ENCODE results near the gene GUCA1A. TPM values are rescaled to one million over a fixed set of nuclear protein-coding genes. Genes with fewer than 3 reads are reported as not detected.
"Not testable (repeated sequence)": the region's sequence is repeated elsewhere in the genome, so short reads cannot be mapped to it uniquely, and the experiment has no call there.

Gene GUCA1A
- polyA plus RNA-seq, 1 donor (not counting 4 experiments of a cell fraction or from before 2014, with no cell fraction given) = not detected

GRCh38 chr6:42200035-42200434 is 26.9 kb downstream of the GUCA1A start:
- no peak for DNase-seq (ENCODE audit: low read depth, low spot score)
- Histone ChIP-seq H3K4me2 (ENCODE audit: control insufficient read depth, extremely low read depth, insufficient read depth, low read depth, low read length) (peak overlapping the region; percentile 3), H3K9me1 (ENCODE audit: control insufficient read depth, extremely low read depth, insufficient read depth, low read length) (no peaks in the 10 kb centered on the region), H3K4me3 (ENCODE audit: control insufficient read depth in 2 of 3, extremely low read depth in 1 of 3, insufficient read depth in 2 of 3, low read depth in 1 of 3, low read length in 3 of 3) (no peak overlapping the region), H3K36me3 (ENCODE audit: control insufficient read depth in 2 of 2, extremely low read depth in 1 of 2, insufficient read depth in 2 of 2, low read length in 2 of 2) (no peaks in the 10 kb centered on the region), H3K4me1 (ENCODE audit: control insufficient read depth, extremely low read depth, insufficient read depth, low read length) (peaks cover 18% of the 10 kb centered on the region), H3K27ac (ENCODE audit: control insufficient read depth, insufficient read depth, low read length) (no peak overlapping the region), H4K20me1 (ENCODE audit: control insufficient read depth, extremely low read depth, insufficient read depth, low read length) (no peaks in the 10 kb centered on the region), H3K27me3 (ENCODE audit: control insufficient read depth, extremely low read depth, insufficient read depth, low read length) (no peaks in the 10 kb centered on the region), H3K79me2 (ENCODE audit: control insufficient read depth, insufficient read depth, low read length) (no peaks in the 10 kb centered on the region), H3K9ac (ENCODE audit: control insufficient read depth, extremely low read depth, insufficient read depth, low read length) (no peak overlapping the region), H3K9me3 (ENCODE audit: control insufficient read depth, low read depth, low read length) (no peaks in the 10 kb centered on the region), H2AFZ (ENCODE audit: control insufficient read depth, low read length) (no peak overlapping the region)
- no peak for TF ChIP-seq CTCF (optimal IDR thresholded peaks at IDR 0.05 in 1 of 3, IDR thresholded peaks at IDR 0.05 in 1 of 3, conservative IDR thresholded peaks at IDR 0.05 in 1 of 3; ENCODE audit: extremely low read depth in 1 of 3, insufficient read depth in 2 of 3, low read length in 3 of 3)
- no peak for TF ChIP-seq EZH2 (IDR thresholded peaks at IDR 0.05; ENCODE audit: low read length)
- dilution Hi-C loops (cut with MboI; ENCODE audit: extremely low pct_ligation_motif_present, low sequenced_read_pairs) = no loop called here
- FAIRE-seq = no peak

DNA sequence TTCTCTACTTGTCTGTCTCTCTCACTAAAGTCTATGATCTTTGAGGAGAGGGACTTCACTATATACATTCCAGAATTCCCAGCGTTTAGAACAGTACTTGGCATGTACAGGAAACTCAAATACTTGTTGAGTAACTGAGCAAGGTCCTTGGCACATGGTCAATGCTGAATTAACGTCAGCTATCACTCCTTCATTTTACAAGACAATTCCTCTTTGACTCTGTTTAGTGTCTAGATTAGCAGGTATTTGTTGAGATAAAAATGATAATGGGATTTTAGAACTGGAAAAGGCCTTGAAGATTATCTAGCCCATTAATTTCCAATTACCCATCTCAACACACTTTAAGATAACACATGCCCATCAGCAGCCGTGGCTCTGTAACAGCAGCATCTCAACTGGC is 28.2 kb downstream of the GUCA1A start:
- TF ChIP-seq CTCF (optimal IDR thresholded peaks at IDR 0.05 in 1 of 3, IDR thresholded peaks at IDR 0.05 in 1 of 3, conservative IDR thresholded peaks at IDR 0.05 in 1 of 3; ENCODE audit: extremely low read depth in 1 of 3, insufficient read depth in 2 of 3, low read length in 3 of 3) (no peak), EZH2 (IDR thresholded peaks at IDR 0.05; ENCODE audit: low read length) (no peak)
- dilution Hi-C loops (cut with MboI; ENCODE audit: extremely low pct_ligation_motif_present, low sequenced_read_pairs) = no loop called here
- no peak overlapping the region for H3K4me2 ChIP-seq (ENCODE audit: control insufficient read depth, extremely low read depth, insufficient read depth, low read depth, low read length)
- FAIRE-seq = no peak
- no peak overlapping the region for H3K9ac ChIP-seq (ENCODE audit: control insufficient read depth, extremely low read depth, insufficient read depth, low read length)
- no peak overlapping the region for H2AFZ ChIP-seq (ENCODE audit: control insufficient read depth, low read length)
- H3K27ac ChIP-seq (ENCODE audit: control insufficient read depth, insufficient read depth, low read length) = no peak overlapping the region
- peaks cover 0 to 3% of the 10 kb centered on the region in 2 experiments for H3K36me3 ChIP-seq (ENCODE audit: control insufficient read depth in 2 of 2, extremely low read depth in 1 of 2, insufficient read depth in 2 of 2, low read length in 2 of 2)
- H3K27me3 ChIP-seq (ENCODE audit: control insufficient read depth, extremely low read depth, insufficient read depth, low read length) = no peaks in the 10 kb centered on the region
- no peak overlapping the region for H3K4me3 ChIP-seq (ENCODE audit: control insufficient read depth in 2 of 3, extremely low read depth in 1 of 3, insufficient read depth in 2 of 3, low read depth in 1 of 3, low read length in 3 of 3)
- peaks cover 18% of the 10 kb centered on the region for H3K4me1 ChIP-seq (ENCODE audit: control insufficient read depth, extremely low read depth, insufficient read depth, low read length)
- no peaks in the 10 kb centered on the region for H3K9me3 ChIP-seq (ENCODE audit: control insufficient read depth, low read depth, low read length)
- H3K9me1 ChIP-seq (ENCODE audit: control insufficient read depth, extremely low read depth, insufficient read depth, low read length) = no peaks in the 10 kb centered on the region
- H3K79me2 ChIP-seq (ENCODE audit: control insufficient read depth, insufficient read depth, low read length) = no peaks in the 10 kb centered on the region
- H4K20me1 ChIP-seq (ENCODE audit: control insufficient read depth, extremely low read depth, insufficient read depth, low read length) = no peaks in the 10 kb centered on the region
- no peak for DNase-seq (ENCODE audit: low read depth, low spot score)

DNA sequence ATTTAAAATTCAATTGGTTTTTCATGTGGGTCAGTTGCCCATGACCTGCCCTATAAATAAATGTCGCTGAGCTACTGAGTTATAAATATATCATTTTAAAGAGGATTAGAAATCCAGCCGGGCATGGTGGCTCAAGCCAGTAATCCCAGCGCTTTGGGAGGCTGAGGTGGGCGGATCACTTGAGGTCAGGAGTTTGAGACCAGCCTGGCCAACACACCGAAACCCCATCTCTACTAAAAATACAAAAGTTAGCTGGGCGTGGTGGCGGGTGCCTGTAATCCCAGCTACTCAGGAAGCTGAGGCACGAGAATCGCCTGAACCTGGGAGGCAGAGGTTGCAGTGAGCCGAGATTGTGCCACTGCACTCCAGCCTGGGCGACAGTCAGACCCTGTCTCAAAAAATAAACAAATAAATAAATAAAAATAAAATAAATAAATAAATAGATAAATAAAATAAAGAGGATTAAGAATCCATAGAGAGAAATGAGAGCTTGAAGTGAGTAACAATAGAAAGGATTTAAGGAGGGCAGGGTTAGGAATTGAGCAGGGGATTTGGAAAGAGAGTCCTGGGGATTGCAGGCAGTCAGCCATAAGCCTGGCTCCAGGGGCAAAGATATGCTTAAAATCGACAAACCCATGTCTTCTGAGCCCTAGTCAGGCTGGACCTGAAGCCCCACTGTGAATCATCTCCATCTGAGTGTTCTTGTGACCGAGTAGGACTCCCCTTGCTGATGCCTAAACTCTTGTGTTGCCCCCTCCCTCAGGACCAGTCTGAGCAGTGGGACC is 29.2 kb downstream of the GUCA1A start:
- peaks cover 18% of the 10 kb centered on the region for H3K4me1 ChIP-seq (ENCODE audit: control insufficient read depth, extremely low read depth, insufficient read depth, low read length)
- H3K9ac ChIP-seq (ENCODE audit: control insufficient read depth, extremely low read depth, insufficient read depth, low read length); H3K79me2 ChIP-seq (ENCODE audit: control insufficient read depth, insufficient read depth, low read length); H3K27ac ChIP-seq (ENCODE audit: control insufficient read depth, insufficient read depth, low read length); H3K4me3 ChIP-seq (ENCODE audit: control insufficient read depth in 2 of 3, extremely low read depth in 1 of 3, insufficient read depth in 2 of 3, low read depth in 1 of 3, low read length in 3 of 3); H2AFZ ChIP-seq (ENCODE audit: control insufficient read depth, low read length); H4K20me1 ChIP-seq (ENCODE audit: control insufficient read depth, extremely low read depth, insufficient read depth, low read length); FAIRE-seq; H3K9me1 ChIP-seq (ENCODE audit: control insufficient read depth, extremely low read depth, insufficient read depth, low read length); DNase-seq (ENCODE audit: low read depth, low spot score); H3K27me3 ChIP-seq (ENCODE audit: control insufficient read depth, extremely low read depth, insufficient read depth, low read length); H3K9me3 ChIP-seq (ENCODE audit: control insufficient read depth, low read depth, low read length); dilution Hi-C loops (cut with MboI; ENCODE audit: extremely low pct_ligation_motif_present, low sequenced_read_pairs); H3K36me3 ChIP-seq (ENCODE audit: control insufficient read depth in 2 of 2, extremely low read depth in 1 of 2, insufficient read depth in 2 of 2, low read length in 2 of 2); H3K4me2 ChIP-seq (ENCODE audit: control insufficient read depth, extremely low read depth, insufficient read depth, low read depth, low read length): not testable (repeated sequence)

Measured in keratinocyte (primary cell).